Measurements from ENCODE around the gene NLGN4X. TPM values are rescaled to one million over a fixed set of nuclear protein-coding genes. Genes with fewer than 3 reads are reported as not detected.

Gene NLGN4X
- polyA plus RNA-seq, 2 of the 4 experiments (the other 2 are of a cell fraction), result 0.06 to 0.17 TPM

DNA sequence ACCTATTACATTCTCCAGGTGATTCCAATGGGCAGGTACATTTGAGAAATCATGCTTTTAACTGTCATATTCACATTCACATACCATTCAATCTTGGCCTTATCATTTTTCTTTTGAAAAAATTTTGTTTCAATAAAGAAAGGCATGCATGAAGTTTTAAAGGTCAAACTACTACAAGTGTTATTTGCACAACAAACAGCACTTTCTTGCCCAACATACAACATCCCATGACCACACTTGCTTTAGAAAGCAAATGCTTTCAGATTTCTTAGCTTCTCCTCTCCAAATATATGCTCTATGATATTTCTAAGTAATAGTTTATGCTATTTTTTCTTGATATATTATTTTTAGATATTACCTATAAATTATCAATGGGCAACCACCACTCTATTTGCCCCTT lies 58.2 kb downstream of the NLGN4X start:
- TF ChIP-seq MAFK (IDR thresholded peaks at IDR 0.05; ENCODE audit: partially characterized antibody), result no peak
- TF ChIP-seq, protein P1, sequence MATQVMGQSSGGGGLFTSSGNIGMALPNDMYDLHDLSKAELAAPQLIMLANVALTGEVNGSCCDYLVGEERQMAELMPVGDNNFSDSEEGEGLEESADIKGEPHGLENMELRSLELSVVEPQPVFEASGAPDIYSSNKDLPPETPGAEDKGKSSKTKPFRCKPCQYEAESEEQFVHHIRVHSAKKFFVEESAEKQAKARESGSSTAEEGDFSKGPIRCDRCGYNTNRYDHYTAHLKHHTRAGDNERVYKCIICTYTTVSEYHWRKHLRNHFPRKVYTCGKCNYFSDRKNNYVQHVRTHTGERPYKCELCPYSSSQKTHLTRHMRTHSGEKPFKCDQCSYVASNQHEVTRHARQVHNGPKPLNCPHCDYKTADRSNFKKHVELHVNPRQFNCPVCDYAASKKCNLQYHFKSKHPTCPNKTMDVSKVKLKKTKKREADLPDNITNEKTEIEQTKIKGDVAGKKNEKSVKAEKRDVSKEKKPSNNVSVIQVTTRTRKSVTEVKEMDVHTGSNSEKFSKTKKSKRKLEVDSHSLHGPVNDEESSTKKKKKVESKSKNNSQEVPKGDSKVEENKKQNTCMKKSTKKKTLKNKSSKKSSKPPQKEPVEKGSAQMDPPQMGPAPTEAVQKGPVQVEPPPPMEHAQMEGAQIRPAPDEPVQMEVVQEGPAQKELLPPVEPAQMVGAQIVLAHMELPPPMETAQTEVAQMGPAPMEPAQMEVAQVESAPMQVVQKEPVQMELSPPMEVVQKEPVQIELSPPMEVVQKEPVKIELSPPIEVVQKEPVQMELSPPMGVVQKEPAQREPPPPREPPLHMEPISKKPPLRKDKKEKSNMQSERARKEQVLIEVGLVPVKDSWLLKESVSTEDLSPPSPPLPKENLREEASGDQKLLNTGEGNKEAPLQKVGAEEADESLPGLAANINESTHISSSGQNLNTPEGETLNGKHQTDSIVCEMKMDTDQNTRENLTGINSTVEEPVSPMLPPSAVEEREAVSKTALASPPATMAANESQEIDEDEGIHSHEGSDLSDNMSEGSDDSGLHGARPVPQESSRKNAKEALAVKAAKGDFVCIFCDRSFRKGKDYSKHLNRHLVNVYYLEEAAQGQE (IDR thresholded peaks at IDR 0.05), result no peak
- TF ChIP-seq JUNB (IDR thresholded peaks at IDR 0.05), result no peak
- TF ChIP-seq EHF (CRISPR knock-in tag; IDR thresholded peaks at IDR 0.05), result no peak
- no peak for TF ChIP-seq TFCP2L1 (CRISPR knock-in tag; IDR thresholded peaks at IDR 0.05)
- no peak for TF ChIP-seq EHMT2 (IDR thresholded peaks at IDR 0.05; ENCODE audit: low read depth)
- TF ChIP-seq NR3C1 (IDR thresholded peaks at IDR 0.05), result no peak
- TF ChIP-seq RNF2 (IDR thresholded peaks at IDR 0.05; ENCODE audit: borderline replicate concordance, low read depth), result no peak
- no peaks in the 10 kb centered on the region for H3K4me1 ChIP-seq
- ChIA-PET POLR2A (no interaction called here), CTCF (no interaction called here)
- no peak overlapping the region for H3K4me2 ChIP-seq
- no peak overlapping the region for H3K4me3 ChIP-seq
- FAIRE-seq (no peak), DNase-seq (ENCODE audit: low read depth in 1 of 2, low spot score in 1 of 2) (no peak), ATAC-seq (no peak)
- no peak overlapping the region for H3K27ac ChIP-seq
- H3K9me3 ChIP-seq, result no peaks in the 10 kb centered on the region

DNA sequence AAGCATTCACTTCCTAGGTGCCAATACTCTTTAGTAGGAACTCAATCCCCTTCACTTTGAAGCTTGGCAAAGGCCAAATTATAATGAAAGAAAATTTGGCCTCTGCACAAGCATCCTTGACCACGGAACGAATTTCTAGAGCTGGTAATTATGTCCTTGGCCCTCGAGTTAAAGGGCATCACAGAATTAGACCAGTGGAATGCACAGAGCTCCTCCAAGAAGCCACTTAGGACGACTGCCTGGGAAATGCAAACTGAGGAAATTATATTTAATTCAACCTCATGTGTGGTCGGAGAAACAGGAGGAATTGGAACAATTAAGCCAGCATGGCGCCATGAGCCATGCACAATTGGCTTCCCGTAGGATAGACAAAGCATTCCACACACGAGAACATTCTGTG lies 59.3 kb downstream of the NLGN4X start:
- TF ChIP-seq CBX8 (IDR thresholded peaks at IDR 0.05) (no peak), TFCP2L1 (CRISPR knock-in tag; IDR thresholded peaks at IDR 0.05) (no peak), MYC (IDR thresholded peaks at IDR 0.05; ENCODE audit: borderline replicate concordance, low read length) (no peak), EHMT2 (IDR thresholded peaks at IDR 0.05; ENCODE audit: low read depth) (no peak), JUN (IDR thresholded peaks at IDR 0.05) (no peak), NR3C1 (IDR thresholded peaks at IDR 0.05) (no peak), CBX2 (IDR thresholded peaks at IDR 0.05; ENCODE audit: borderline replicate concordance, low read depth) (no peak), MAFK (IDR thresholded peaks at IDR 0.05; ENCODE audit: partially characterized antibody) (no peak), EP300 (IDR thresholded peaks at IDR 0.05) (no peak), HOXA7 (CRISPR knock-in tag; IDR thresholded peaks at IDR 0.05) (no peak), KDM1A (IDR thresholded peaks at IDR 0.05; ENCODE audit: low read depth) (no peak), HOXB13 (CRISPR knock-in tag; IDR thresholded peaks at IDR 0.05; ENCODE audit: low read depth) (no peak), HOXB5 (CRISPR knock-in tag; IDR thresholded peaks at IDR 0.05) (no peak)
- TF ChIP-seq, protein P2, sequence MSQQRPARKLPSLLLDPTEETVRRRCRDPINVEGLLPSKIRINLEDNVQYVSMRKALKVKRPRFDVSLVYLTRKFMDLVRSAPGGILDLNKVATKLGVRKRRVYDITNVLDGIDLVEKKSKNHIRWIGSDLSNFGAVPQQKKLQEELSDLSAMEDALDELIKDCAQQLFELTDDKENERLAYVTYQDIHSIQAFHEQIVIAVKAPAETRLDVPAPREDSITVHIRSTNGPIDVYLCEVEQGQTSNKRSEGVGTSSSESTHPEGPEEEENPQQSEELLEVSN (IDR thresholded peaks at IDR 0.05; ENCODE audit: borderline replicate concordance, low read depth), result no peak
- TF ChIP-seq, protein P3, sequence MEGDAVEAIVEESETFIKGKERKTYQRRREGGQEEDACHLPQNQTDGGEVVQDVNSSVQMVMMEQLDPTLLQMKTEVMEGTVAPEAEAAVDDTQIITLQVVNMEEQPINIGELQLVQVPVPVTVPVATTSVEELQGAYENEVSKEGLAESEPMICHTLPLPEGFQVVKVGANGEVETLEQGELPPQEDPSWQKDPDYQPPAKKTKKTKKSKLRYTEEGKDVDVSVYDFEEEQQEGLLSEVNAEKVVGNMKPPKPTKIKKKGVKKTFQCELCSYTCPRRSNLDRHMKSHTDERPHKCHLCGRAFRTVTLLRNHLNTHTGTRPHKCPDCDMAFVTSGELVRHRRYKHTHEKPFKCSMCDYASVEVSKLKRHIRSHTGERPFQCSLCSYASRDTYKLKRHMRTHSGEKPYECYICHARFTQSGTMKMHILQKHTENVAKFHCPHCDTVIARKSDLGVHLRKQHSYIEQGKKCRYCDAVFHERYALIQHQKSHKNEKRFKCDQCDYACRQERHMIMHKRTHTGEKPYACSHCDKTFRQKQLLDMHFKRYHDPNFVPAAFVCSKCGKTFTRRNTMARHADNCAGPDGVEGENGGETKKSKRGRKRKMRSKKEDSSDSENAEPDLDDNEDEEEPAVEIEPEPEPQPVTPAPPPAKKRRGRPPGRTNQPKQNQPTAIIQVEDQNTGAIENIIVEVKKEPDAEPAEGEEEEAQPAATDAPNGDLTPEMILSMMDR (IDR thresholded peaks at IDR 0.05), result no peak
- TF ChIP-seq, protein P4, sequence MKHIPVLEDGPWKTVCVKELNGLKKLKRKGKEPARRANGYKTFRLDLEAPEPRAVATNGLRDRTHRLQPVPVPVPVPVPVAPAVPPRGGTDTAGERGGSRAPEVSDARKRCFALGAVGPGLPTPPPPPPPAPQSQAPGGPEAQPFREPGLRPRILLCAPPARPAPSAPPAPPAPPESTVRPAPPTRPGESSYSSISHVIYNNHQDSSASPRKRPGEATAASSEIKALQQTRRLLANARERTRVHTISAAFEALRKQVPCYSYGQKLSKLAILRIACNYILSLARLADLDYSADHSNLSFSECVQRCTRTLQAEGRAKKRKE (CRISPR knock-in tag; IDR thresholded peaks at IDR 0.05; ENCODE audit: low read depth), result no peak
- TF ChIP-seq, protein P5, sequence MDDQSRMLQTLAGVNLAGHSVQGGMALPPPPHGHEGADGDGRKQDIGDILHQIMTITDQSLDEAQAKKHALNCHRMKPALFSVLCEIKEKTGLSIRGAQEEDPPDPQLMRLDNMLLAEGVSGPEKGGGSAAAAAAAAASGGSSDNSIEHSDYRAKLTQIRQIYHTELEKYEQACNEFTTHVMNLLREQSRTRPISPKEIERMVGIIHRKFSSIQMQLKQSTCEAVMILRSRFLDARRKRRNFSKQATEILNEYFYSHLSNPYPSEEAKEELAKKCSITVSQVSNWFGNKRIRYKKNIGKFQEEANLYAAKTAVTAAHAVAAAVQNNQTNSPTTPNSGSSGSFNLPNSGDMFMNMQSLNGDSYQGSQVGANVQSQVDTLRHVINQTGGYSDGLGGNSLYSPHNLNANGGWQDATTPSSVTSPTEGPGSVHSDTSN (IDR thresholded peaks at IDR 0.05), result no peak
- ATAC-seq (no peak), FAIRE-seq (no peak), DNase-seq (ENCODE audit: low read depth in 1 of 2, low spot score in 1 of 2) (no peak)
- Histone ChIP-seq H3K4me2 (no peak overlapping the region), H3K4me3 (no peak overlapping the region), H3K9me3 (no peaks in the 10 kb centered on the region), H3K4me1 (no peaks in the 10 kb centered on the region), H3K27ac (no peak overlapping the region)
- ChIA-PET CTCF (no interaction called here), POLR2A (no interaction called here)
- WGBS (ENCODE audit: missing lambda C conversion rate), result 4% methylated on average over 7 of the region's 8 CpGs
